ENCODE measurements around the gene SLC25A29.

SLC25A29 gene

GRCh38 chr14:100279133-100279532 is 27.1 kb downstream of the SLC25A29 start:
- DNase-seq = no peak

GRCh38 chr14:100278702-100279101 is 27.5 kb downstream of the SLC25A29 start:
- DNase-seq = no peak

GRCh38 chr14:100275214-100275613 is 31.0 kb downstream of the SLC25A29 start:
- DNase-seq = no peak

GRCh38 chr14:100274250-100274649 is 32.0 kb downstream of the SLC25A29 start:
- no peak for DNase-seq

- no peak for DNase-seq
Measured at GRCh38 chr14:100271247-100271939, 34.9 kb downstream of the SLC25A29 start.

GRCh38 chr14:100268591-100269207 is 37.5 kb downstream of the SLC25A29 start:
- DNase-seq = no peak

- DNase-seq = no peak
Measured at GRCh38 chr14:100267990-100268389, 38.3 kb downstream of the SLC25A29 start.

- no peak for DNase-seq
Measured at GRCh38 chr14:100263141-100263540, 43.1 kb downstream of the SLC25A29 start.

- no peak for DNase-seq
Measured at GRCh38 chr14:100262545-100262944, 43.7 kb downstream of the SLC25A29 start.

GRCh38 chr14:100261621-100262020 is 44.6 kb downstream of the SLC25A29 start:
- DNase-seq = no peak

- DNase-seq = no peak
Measured at GRCh38 chr14:100256339-100256895, 49.8 kb downstream of the SLC25A29 start.

- DNase-seq = no peak
Measured at GRCh38 chr14:100252684-100253083, 53.6 kb downstream of the SLC25A29 start.

- no peak for DNase-seq
Measured at GRCh38 chr14:100250732-100251465, 55.3 kb downstream of the SLC25A29 start.

GRCh38 chr14:100246809-100247428 is 59.3 kb downstream of the SLC25A29 start:
- DNase-seq = peak; percentile 53

- DNase-seq = no peak
Measured at GRCh38 chr14:100243020-100243419, 63.2 kb downstream of the SLC25A29 start.

GRCh38 chr14:100241279-100241678 is 65.0 kb downstream of the SLC25A29 start:
- no peak for DNase-seq
